Esophagus muscularis mucosa (tissue), 3 donors: ENCODE results near the gene BEST1.

Source experiments
- POLR2A ChIP-seq: fragments of 450-650 bp; IDR thresholded peaks from one replicate; pipeline ENCODE4 v1.6.1; 2017; ENCODE audit warnings: antibody characterized with exemption, moderate library complexity, mild to moderate bottlenecking, low read depth
- TF ChIP-seq, protein P1 (sequence below), 3 experiments: fragments of 200-600 bp in 2 of 3; fragments of 450-650 bp in 1 of 3; sonication (generic) in 2 of 3; IDR thresholded peaks; one replicate each; pipeline ENCODE4 v1.5.1; 2017 to 2019; ENCODE audit warnings: antibody characterized with exemption in 3 of 3, mild to moderate bottlenecking in 2 of 3, moderate library complexity in 1 of 3

DNA sequence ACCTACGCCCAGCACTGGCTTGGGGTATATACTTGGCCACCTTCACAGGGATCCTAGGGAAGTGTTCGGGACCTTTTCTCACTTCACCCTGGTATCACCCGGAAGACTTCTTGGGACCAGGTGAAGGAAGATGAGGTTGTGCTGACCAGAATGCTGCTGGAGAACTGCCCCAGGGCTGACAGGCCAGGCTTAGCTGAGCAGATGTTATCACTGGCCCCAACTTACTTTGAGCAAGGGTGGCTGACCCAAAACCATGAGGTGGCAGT, 12.8 kb downstream of the BEST1 start:
- TF ChIP-seq, protein P1, sequence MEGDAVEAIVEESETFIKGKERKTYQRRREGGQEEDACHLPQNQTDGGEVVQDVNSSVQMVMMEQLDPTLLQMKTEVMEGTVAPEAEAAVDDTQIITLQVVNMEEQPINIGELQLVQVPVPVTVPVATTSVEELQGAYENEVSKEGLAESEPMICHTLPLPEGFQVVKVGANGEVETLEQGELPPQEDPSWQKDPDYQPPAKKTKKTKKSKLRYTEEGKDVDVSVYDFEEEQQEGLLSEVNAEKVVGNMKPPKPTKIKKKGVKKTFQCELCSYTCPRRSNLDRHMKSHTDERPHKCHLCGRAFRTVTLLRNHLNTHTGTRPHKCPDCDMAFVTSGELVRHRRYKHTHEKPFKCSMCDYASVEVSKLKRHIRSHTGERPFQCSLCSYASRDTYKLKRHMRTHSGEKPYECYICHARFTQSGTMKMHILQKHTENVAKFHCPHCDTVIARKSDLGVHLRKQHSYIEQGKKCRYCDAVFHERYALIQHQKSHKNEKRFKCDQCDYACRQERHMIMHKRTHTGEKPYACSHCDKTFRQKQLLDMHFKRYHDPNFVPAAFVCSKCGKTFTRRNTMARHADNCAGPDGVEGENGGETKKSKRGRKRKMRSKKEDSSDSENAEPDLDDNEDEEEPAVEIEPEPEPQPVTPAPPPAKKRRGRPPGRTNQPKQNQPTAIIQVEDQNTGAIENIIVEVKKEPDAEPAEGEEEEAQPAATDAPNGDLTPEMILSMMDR (IDR thresholded peaks at IDR 0.05), result no peak
- TF ChIP-seq POLR2A, result no peak
